GM21825 (cell line): ENCODE results near the gene GPRC6A.

Experiments
- ATAC-seq: cut with Tn5 transposase; IDR thresholded peaks from one replicate; pipeline ENCODE4 v1.9.1; 2021; ENCODE audit warnings: mild to moderate bottlenecking, moderate library complexity; ENCODE audit not compliant: unreplicated experiment

GPRC6A gene

GRCh38 chr6:116783852-116784251 is 45.0 kb downstream of the GPRC6A start:
- ATAC-seq, result no peak

GRCh38 chr6:116779573-116780164 is 49.2 kb downstream of the GPRC6A start:
- no peak for ATAC-seq

DNA sequence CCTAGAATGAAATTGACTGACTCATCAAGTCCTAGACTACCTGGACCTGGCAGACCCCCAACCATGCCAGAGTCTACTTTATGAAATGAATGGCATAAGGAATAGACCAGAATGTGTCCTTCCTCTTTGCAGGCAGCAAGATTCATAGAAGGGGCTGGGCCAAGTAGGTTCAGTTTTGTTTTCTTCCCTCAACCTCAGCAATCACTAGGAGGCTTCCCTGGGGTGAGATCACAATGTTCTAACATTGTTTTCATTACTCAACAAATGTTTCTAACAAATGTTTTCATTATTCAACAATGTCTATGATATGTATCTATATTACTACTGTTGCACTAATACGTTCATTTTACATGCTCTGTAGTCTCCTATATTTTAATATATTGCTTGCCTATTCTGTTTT is 55.0 kb downstream of the GPRC6A start:
- ATAC-seq, result no peak

- ATAC-seq, result no peak
Measured at GRCh38 chr6:116772450-116772849, 56.4 kb downstream of the GPRC6A start.

DNA sequence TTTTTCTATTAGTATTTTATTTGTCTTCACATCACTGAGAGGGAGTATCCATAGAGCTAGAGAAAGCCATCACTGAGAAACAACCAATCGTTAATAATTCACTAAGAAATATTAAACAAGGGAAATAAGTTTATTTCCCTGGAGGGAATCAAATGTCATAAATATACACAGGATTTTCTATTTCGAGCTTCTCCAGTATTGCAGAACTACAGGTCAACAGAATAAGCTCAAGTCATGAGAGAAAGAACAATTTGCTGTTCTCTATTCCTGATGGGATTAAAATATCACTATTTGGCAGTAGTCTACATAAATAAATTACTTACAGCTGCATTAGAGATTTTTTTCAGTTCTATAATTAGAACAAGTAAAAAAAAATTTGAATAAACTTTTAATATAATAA is 61.2 kb downstream of the GPRC6A start:
- no peak for ATAC-seq

DNA sequence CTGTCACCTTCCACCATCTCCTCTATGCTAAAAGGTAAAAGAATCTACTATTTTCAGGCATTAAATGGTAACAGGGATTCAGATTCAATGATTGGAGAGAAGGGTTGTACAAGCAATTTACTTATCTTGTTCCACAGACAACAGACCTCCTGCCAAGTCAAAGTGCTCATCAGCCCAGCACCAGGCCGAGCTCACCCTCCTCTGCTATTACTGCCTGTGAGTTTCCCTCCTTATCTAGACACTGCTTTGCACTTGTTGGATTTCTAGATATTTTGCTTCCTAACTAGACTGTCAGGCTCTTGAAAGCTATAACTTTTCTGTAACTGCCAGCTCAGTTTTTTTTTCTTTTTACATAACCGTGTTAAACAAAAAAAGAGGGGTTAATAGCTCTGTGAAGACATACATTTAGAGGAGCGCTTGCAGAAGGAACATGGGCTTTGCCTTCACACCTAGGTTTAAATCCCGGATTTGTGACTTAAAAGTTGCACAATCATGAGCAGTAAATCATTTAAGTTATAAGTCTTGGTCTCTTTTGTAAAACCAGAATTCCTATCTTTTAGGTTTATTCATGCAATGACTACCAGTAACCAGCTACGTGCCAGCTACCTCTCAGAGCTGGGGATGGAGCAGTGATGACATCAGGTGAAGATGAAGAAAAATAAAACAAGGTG is 62.2 kb downstream of the GPRC6A start:
- ATAC-seq, result no peak

DNA sequence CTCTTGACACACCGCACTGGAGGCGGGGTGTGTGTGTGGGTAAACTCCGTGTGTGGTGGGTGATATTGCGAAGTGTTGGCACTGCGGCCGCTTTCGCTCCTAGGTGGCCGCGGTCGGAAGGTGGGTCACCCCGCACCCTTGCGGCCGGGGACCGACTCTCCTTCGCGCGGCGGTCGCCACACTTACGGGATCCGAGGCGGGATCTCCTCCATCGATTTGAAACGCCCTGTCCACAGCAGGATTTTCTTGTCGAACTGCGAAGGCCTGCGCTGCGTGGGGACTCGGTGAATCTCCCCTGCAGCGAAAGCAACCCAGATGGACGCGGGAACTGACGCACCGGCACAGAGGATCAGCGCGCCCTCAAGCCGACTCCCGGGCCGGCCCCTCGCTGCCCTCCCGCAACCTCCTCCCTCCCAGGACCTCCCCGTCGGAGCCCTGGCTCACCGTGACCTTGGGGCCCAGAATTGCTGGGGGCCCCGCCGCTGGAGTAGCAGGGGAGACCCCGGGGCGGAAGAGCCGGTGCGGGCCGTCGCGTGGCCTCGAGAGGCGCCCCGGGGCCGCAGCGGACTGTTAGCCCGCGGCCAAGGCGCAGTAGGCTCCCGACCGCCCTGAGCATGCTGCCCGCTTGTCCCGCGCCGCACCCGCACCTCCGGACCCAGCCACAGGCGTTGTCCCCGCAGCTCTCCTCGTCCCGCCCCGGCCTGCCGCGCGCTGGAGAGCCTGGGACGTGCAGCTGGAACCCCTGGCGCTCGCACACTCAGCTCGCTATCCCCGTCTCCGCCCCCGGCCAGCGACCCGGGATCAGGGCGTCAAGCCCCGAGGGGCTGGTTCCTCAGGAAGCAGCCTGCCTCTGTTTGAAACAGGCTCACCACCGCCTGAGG is 63.7 kb downstream of the GPRC6A start, which contains the start of gene FAM162B:
TSS of gene FAM162B (minus strand) at position 759 of the 881 bp plus-strand sequence. CDS start at position 616, 143 bp downstream.
- ATAC-seq, result no peak

- no peak for ATAC-seq
Measured at GRCh38 chr6:116764629-116764960, 64.3 kb downstream of the GPRC6A start.

- no peak for ATAC-seq
Measured at GRCh38 chr6:116763906-116764628, 64.8 kb downstream of the GPRC6A start.

- ATAC-seq, result no peak
Measured at GRCh38 chr6:116763048-116763447, 65.8 kb downstream of the GPRC6A start.

DNA sequence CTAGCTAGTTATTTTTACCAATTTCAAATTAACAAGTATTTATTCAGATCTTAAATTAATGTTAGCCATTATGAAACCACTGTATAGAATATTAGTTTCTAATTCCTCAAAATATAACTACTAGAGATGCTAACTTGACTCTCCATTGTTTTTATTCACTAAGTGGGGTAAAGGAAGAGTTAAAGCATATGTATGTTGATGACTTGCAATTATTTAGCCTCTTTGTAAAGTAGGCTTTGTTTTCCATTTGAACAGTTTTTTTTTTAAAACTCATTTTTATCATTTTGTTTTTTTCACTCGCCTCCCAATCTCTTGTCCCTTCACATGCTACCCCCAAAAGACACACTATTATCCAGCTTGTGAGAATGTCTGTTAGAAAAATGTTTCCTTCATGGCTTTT is 66.6 kb downstream of the GPRC6A start:
- no peak for ATAC-seq

GRCh38 chr6:116761779-116762178 is 67.1 kb downstream of the GPRC6A start:
- ATAC-seq, result no peak

DNA sequence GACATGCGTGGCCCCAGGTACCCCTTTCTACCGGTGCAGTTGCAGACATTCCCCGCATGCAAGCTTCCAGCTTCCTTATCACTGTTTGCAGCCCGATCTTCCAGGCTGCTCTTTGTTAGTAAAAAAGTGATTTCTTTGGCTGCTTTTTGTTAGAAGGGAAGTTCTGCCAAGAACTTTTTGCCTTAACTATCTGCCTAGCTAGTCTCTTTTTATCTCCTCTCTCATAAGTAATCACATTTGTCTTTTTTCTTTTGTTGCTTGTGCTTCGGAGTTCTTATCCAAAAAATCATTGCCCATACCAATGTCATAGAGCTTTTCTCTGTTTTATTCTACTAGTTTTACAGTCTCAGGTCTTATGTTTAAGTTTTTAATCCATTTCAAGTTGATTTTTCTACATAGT is 83.7 kb downstream of the GPRC6A start:
- ATAC-seq, result no peak
